OCI-LY1 (cell line): ENCODE results near the gene LEF1.

Source experiments
- CTCF ChIP-seq: fragments of 200-600 bp; sonication (generic), shearing (Covaris generic); IDR thresholded peaks from 2 replicates; pipeline ENCODE4 v1.5.1; 2017; ENCODE audit warnings: mild to moderate bottlenecking, antibody characterized with exemption, low read length, moderate library complexity, mixed read lengths
- EZH2 ChIP-seq: fragments of 200-600 bp; sonication (generic), shearing (Covaris generic); IDR thresholded peaks from 2 replicates; pipeline ENCODE4 v1.8.0; 2017; ENCODE audit warnings: borderline replicate concordance, mixed run types, mild to moderate bottlenecking, antibody characterized with exemption, low read length, moderate library complexity, mixed read lengths

DNA sequence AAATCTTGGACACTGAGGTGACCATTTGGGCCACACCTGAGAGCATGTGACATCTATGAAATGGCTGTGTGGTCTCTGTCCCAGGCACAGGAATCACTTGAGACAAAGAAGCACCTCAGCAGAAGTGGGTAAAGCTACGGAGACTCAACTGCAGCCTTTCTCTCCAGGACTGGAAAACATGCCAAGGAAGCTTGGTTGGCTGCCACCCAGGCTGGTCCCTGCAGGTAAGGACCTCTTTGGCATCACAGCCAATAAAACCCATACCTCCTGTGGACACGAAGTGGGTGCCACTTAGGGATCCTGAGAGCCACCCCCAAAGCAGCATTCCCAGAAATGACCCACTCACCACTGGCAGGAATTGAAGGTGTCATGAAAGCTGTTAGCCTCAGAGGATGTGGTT is 74.6 kb downstream of the LEF1 start:
- TF ChIP-seq CTCF (no peak), EZH2 (no peak)
